IPS-NIHi7 (cell line): ENCODE data around the gene CHMP4B.
"Not testable (repeated sequence)": the region's sequence is repeated elsewhere in the genome, so short reads cannot be mapped to it uniquely, and the experiment has no call there.

Source experiments
- DNase-seq: peaks from one replicate; pipeline ENCODE4 v3.0.0; 2012; ENCODE audit warnings: mixed read lengths; ENCODE audit errors: extremely low spot score

CHMP4B gene

DNA sequence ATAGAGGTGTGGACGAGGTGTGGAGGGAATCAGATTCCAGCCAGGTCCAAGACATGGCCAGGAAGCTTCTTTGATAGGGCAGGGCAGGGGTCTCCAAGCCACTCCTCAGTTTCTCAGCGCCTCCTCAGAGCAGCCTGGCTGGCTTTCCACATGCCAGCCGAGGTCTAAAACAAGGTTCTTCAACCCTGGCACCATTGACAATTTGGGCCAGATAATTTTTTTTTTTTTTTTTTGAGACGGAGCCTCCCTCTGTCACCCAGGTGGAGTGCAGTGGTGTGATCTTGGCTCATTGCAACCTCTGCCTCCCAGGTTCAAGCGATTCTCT, 21.3 kb upstream of the CHMP4B start:
- DNase-seq = no peak

DNA sequence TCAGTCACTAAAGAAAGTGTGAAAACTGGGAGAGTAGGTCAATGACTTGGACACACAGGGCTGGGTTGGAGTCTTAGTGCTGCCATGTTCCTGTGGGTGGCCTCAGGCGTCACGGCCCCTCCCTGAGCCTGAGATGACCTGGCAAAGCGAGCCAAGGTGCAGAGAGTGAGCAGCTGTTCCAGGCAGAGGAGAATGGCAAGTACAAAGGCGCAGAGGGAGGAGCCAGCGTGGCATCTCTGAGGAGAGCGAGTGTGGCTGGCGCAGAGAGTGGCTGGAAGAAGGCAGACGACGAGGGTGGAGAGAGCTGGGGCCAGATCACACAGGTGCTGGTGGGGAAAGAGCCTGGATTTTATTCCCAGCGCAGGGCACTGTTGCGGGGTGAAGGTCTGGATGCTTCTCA, 20.6 kb upstream of the CHMP4B start:
- DNase-seq = no peak

DNA sequence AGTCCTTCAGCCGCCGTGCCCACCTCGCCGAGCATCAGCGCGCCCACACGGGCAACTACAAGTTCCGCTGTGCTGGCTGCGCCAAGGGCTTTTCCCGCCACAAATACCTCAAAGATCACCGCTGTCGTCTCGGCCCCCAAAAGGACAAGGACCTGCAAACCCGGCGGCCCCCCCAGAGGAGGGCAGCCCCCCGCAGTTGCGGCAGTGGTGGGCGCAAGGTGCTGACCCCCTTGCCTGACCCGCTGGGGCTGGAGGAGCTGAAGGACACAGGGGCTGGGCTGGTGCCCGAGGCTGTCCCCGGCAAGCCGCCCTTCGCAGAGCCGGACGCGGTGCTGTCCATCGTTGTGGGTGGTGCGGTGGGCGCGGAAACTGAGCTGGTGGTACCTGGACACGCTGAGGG, 20.1 kb upstream of the CHMP4B start:
- no peak for DNase-seq

GRCh38 chr20:33791540-33791939, 19.6 kb upstream of the CHMP4B start:
- DNase-seq = no peak

- DNase-seq = peak; percentile 84
Measured at GRCh38 chr20:33791959-33792597, 19.1 kb upstream of the CHMP4B start.

DNA sequence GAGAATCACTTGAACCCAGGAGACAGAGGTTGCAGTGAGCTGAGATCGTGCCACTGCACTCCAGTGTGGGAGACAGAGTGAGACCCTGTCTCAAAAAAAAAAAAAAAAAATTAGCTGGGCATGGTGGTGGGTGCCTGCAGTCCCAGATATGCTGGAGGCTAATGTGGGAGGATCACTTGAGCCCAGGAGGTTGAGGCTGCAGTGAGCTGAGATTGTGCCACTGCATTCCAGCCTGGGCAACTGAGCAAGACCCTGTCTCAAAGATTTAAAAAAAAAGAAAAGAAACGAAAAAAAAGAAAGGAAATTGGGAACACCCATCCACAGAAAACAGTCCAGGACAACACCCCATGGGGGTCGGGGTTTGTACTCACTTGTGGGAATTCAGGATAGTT, 18.6 kb upstream of the CHMP4B start:
- not testable (repeated sequence) for DNase-seq

GRCh38 chr20:33793011-33793931, 17.9 kb upstream of the CHMP4B start:
- DNase-seq = peak; percentile 27

DNA sequence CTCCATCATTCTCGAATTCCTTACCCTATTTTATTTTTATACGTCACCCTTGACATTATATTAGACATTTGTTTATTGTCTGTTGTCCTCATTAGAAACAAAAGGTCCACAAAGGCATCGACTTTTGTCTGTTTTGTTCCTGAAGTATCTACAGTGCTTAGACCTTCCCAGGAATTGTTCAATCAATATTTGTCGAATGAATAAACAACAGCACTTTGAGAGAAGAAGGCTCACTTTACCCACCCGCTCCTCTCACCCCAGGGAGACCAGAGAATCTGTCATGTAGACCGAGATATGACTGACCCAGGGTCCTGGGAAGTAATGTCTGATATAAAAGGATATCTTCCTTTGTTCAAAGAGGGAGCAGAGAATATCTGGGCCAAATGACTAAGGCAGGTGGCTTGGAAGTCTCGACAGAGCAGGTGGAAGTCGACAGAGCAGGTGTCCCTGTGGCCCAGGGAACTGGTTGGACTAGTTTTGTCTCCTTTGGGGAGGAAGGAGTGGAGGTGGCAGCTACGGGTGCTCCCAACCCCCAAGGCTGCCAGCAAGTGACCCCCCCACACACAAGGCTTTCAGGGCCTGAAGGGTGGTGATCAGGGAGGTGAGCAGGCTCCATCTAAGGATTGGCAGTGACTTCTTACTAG, 14.8 kb upstream of the CHMP4B start:
- peak; percentile 40 for DNase-seq

- DNase-seq = no peak
Measured at GRCh38 chr20:33796907-33797544, 14.1 kb upstream of the CHMP4B start.

DNA sequence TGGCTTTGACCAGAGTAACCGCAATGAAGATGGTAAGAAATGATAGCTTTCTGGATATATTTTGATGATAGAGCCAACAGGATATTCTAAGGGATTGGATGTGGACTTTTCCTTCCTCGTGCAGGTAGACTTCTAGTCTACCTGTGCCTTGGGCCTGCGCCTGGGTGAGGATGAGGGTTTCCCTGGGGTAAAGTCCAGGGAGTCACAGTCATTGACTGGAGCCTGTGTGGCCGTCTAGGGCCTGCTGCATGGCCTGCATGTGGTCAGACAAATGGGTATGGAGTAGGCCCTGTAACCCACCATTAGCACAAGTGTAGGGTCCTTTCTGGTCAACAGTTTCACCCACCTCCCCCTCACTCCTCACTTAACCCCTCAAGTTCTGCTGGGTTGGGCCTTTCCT, 12.7 kb upstream of the CHMP4B start:
- DNase-seq = no peak

DNA sequence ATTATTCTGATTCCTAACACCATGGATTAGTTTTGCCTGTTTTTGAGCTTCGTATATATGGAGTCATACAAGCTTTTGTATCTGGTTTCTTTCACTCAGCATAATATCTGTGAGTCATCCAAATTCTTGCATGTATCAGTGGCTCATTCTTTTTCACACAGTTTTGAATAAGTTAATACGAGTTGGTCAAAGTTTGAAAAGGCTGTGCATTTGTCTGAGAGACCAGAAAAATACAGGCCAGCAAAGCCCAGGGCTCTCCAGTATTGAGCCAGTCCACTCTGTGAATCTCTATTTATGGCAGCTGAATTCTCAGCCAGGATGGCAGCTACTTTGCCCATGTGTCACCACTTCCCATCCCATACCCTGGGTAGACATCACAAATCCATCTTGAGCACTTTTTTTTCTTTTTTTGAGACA, 7.2 kb upstream of the CHMP4B start:
- DNase-seq = no peak

DNA sequence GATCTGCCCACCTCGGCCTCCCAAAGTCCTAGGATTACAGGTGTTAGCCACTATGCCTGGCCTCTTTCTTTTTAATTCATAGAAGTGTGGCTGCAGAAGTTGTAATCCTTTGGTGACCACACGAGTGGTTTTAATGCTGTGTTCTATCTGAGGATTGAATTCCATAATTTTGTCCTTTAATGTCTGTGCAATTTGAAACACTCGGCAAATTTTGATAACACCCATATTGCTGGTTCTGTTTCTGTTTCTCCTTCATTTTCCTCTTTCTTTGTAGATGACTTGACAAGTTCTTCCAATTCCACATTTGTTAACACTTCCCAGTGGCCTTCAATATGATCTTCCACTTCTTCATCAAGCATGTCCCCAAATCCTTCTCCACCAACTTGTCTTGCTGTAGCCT, 2.8 kb upstream of the CHMP4B start:
- no peak for DNase-seq

- no peak for DNase-seq
Measured at GRCh38 chr20:33810259-33810658, 889 bp upstream of the CHMP4B start.

DNA sequence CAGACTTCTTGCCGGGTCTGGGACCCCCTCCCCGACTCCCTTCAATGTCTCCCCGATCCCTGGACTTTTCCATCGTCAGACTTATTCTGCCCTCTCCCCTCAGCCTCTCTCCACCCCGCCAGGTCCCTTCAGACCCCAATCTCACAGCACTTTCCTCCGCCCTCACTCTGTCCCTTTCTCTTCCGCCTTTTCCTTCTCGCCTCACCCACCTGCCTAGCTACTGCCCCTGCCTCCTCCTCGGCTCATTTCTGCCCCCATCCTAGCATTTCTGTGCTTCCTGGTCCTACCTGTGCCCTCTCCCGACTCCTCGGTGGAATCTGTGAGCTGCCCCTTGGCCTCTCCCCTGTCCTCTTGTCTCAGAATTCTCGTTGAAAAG, 616 bp downstream of the CHMP4B start:
- DNase-seq = peak; percentile 41

DNA sequence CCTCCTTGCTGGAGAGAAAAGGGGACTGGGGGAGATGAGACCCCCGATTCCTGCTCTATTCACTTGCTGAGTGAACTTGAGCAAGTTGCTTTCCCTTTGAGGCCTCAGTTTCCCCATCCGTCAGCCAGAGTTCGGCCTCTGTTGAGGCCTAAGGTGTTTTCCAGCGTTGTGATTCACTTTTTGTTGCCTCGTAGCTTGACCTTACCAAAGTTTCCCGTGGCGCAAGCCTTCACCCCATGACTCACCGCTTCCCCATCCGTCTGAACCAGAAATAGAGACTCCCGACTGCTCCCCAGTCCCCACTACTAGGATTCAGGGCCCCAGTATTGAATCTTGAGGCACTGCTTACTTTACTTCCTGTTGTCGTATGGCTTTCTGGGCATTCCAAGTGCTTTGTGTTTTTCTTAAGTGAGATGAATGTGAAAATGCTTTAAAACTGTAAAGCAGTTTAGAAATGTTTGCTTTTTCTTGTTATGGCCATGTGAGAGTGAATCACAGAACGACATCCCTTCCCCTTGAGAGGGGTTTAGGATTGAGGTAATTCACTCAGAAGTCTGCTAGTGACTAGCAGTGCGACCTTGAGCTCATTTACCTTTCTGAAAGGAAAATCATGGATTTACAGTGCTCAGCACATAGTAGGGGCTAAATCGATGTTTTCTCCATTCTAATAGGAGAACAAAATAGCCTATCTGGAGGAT, 1.2 kb downstream of the CHMP4B start:
- DNase-seq = peak; percentile 41

DNA sequence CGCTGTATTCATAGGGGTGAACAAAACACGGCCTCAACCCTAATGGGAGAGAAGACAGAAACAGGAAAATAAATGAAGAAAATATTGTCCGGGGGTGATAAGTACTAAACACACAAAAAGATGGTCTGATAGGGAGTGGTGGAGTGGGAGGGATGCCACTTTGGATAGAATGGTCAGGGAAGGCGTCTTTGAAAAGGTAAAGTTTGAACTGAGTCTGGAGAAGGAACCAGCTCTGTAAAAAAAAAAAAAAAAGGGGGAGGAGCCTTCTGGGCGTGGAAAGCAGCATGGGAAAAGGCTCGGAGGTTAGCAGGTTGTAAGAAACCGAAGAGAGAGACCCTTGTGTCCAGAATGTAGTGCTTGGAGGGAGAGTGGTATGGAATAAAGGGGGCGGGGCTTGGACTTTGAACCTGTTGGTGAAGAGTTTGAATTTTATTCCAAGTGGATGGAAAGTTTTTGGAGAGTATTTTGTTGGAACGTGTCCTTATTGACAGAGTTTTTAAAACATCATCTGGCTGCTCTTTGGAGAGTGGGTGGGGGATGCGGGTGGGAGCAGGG, 1.8 kb downstream of the CHMP4B start:
- peak; percentile 26 for DNase-seq

GRCh38 chr20:33814238-33814712, 3.1 kb downstream of the CHMP4B start:
- DNase-seq = no peak

DNA sequence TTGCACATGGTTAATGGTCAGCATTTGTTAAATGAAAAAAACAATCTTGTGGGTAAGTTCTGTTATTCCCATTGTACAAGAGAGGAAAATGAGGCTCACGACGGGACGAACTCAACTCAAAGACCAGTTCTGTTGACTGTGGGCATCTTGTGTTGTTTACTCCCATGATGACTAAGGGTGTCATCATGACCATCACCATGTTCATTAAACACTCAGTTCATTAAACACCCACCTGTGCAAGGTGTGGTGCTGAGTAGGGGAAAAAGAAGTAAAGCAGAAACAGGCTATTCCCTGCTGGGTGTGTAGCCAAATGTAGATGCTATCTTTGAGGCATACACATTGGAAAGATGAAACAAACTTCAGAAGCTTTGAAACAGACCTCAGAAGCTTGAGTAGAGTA, 4.5 kb downstream of the CHMP4B start:
- no peak for DNase-seq

GRCh38 chr20:33816191-33816590, 5.0 kb downstream of the CHMP4B start:
- no peak for DNase-seq

DNA sequence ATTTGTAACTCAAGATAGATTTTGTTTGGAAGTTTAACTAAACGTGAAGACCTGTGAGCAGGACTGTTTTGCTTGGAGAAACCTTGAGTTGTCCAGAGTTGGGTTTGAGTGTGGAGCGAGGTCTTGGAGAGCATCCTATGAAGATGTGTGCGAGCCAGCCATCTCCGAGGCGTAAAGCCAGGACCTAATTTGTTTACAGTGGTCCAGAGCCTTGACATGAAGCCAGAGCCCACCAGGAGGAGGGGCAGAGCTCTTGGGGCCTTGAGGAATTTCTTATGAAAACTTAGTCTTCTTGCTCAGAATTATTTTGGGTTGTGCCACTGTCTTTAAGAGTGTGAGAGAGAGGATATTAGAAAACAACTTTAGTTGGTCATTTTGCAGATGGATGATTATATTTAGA, 6.3 kb downstream of the CHMP4B start:
- no peak for DNase-seq

DNA sequence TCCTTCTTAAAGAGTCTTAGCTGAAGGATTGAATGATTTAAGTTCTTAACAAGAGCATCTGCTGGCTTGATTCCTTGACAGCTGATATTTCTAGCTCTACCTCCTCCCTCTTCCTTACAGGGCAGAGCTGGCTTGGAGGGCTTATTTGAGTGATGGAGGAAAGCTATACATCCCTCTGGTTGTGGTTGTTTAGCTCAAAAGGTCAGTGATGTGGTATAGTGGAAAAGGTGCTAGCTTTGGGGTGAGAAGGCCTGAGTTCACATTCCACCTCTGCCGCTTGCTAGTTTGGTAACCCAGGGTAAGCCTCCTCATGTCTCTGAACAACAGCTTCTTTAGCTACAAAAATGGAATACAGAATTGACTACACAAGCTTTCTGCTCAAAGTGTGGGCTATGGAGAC, 8.3 kb downstream of the CHMP4B start:
- DNase-seq = no peak
